NCI-H1694 (cell line): ENCODE data around the gene SEC23IP.
"Not testable (repeated sequence)": the region's sequence is repeated elsewhere in the genome, so short reads cannot be mapped to it uniquely, and the experiment has no call there.

Source experiments
- DNase-seq: peaks from one replicate; lab custom pipeline; 2025; lab: John Stamatoyannopoulos, UW

Gene SEC23IP

DNA sequence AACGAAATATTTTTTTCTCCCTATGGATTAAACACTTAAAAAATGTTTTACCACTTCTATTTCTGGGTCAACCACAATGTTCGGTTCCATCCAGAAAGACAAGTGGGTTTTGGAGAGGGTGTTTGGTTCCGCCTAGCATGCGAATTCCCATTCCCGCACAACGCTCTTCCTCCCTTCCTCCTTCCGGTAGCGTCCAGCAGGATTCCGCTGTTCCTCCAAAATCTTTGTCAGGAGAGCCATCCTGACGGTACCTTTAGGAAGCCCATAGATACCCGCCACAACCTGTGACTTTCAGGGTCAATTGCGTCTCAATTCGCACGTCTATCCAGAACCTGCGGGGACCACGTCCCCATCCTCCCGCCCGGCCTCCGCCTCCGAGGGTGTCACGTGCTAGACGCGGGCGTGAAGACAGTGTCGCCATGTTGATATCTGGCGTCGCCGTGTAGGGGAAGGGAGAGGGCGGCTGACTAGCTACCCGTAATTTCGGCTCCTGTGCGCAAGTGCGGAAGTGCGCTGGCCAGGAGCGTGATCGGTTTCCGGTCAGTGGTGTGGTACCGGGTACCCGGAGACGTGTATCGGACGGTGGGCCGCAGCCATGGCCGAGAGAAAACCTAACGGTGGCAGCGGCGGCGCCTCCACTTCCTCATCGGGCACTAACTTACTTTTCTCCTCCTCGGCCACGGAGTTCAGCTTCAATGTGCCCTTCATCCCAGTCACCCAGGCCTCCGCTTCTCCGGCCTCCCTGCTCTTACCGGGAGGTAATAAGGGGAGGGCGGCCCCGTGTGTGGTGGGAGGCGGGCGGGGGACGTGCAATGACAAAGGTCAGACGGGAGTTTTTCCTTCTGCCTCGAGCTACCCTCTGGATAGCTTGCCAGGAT is at the start of gene SEC23IP:
TSS of gene SEC23IP (plus strand) at position 543 of the 878 bp plus-strand sequence. CDS start at position 596, 53 bp downstream.
- peak; percentile 42 for DNase-seq

DNA sequence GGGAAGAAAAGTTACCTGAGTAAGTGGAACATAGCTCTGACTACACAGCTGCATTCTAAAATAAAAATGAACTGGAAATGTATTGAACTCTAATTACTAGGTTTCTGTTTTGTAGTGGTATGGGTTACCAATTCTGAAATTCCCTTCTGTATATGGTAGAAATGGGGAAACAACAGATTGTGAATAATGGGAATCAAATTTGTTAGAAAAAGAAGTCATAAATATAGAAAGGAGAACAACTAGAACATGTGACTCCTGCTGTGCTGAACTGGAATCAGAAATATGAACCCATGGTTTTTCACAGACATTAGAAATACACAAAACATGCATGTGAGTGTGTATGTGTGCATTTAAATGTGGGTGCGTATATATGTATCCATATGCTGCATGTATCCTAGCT is 46.9 kb upstream of the SEC23IP start:
- DNase-seq, result no peak

DNA sequence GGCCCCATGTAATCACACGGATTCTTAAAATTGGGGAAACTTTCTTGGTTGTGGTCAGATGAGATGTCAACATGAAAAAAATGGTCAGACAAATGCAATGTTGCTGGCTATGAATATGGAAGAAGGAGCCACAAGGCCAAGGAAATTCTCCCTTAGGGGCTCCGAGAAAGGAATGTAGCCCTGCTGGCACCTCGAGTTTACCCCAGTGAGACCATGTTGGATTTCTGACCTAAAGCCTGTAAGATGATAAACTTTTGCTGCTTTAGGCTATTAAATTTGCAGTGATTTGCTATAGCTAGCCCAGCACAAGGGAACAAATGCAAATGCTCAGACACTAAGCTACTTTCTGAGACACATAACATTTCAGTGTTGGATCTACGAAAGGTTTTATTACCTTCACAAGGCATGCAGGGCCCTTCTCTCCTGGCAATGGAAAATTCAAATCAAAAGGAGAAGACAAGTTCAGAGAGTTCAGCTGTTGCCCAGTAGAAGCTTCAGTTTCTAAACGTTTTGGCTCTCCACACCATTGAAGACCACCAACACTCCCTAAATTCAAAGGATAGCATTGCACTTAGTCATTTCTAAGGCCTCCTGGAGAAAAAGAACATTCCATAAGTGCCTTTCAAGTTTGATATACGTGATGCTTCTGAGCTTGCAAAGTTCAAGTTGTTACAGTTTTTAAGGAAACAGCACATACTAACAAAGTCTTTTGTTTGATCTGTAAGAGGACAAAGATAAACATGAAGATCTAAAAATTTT is 43.3 kb upstream of the SEC23IP start:
- no peak for DNase-seq

GRCh38 chr10:119849944-119850343 is 42.6 kb upstream of the SEC23IP start:
- DNase-seq, result no peak

- no peak for DNase-seq
Measured at GRCh38 chr10:119852277-119852676, 40.3 kb upstream of the SEC23IP start.

DNA sequence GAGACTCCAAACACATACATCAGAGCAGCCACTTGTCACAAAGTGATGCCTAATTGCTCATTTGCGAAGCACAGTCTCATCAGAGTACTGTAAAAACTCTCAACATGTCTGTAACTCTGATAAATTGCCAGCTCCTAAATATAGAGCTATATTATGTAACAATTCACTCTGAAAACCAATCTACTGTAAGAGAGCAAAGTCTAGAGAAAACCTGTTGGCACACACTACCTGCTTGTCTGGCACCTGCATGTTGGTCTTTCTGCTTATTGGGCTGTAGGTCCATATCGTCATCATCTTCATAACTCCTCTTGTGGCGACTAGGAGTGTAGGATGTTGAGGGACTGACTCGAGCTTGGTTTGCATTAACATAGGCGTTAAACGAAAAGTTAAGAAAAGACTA is 39.7 kb upstream of the SEC23IP start:
- DNase-seq, result no peak

GRCh38 chr10:119853574-119853973 is 39.0 kb upstream of the SEC23IP start:
- no peak for DNase-seq

- no peak for DNase-seq
Measured at GRCh38 chr10:119858063-119858462, 34.5 kb upstream of the SEC23IP start.

DNA sequence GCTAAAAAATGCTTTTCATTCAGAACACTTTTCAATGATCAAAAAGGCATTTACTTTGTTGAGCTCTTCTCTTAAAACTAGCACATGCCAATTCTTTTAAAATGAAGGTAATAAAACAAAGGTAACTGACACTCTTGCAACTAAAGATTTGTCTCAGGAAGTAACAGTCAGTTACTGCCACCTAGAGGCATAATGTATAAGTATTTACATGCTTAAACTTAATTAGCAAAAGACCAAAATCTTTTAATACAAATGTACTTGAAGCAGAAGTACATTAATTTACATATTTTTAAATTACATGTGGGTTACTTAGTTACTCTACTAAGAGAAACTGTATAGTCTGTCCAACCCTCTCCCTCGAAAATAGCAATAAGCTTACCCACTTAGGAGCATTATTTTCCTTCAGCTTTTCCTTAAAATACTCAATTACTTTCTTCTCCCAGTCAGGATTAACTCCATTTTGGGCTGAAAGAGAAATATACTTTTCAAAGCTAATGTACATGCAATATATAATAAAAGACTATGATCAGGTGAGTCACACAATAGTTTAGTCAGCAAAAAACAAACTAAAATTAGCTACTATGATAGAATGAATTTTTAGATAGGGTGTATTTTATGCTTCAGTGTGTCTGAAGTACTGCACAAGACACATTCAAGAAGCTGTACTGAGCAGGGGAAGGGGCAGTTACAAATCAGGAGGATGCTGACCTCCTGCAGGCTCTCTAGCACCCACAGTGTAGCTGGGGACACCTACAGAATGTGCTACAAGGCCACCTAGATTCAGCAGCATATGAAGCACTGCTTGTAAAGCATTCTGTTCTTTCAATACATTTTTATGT is 32.9 kb upstream of the SEC23IP start:
- DNase-seq, result no peak

- no peak for DNase-seq
Measured at GRCh38 chr10:119860866-119861607, 31.5 kb upstream of the SEC23IP start.

GRCh38 chr10:119862524-119862923 is 30.0 kb upstream of the SEC23IP start:
- DNase-seq, result no peak

- no peak for DNase-seq
Measured at GRCh38 chr10:119863951-119864565, 28.5 kb upstream of the SEC23IP start.

DNA sequence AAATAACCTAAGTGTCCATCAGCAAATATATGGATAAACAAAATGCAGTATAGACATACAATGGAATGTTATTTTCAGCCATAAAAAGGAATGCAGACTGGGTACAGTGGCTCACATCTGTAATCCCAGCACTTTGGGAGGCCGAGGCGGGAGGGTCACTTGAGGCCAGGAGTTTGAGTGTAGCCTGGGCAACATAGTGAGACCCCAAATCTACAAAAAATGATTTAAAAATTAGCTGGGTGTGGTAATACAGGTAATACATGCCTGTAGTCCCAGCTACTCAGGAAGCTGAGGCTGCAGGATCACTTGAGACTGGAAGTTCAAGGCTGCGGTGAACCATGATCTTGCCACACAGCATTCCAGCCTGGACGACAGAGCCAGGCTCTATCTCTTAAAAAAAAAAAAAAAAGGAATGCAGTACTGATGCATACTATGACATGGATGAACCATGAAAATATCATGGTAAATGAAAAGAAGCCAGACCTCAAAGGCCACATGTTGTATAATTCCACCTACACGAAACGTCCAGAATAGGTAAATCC is 26.8 kb upstream of the SEC23IP start:
- no peak for DNase-seq

- no peak for DNase-seq
Measured at GRCh38 chr10:119867317-119867716, 25.2 kb upstream of the SEC23IP start.

GRCh38 chr10:119869398-119869797 is 23.1 kb upstream of the SEC23IP start:
- DNase-seq, result not testable (repeated sequence)

- DNase-seq, result no peak
Measured at GRCh38 chr10:119871881-119872609, 20.5 kb upstream of the SEC23IP start.

- DNase-seq, result no peak
Measured at GRCh38 chr10:119872610-119872859, 20.0 kb upstream of the SEC23IP start, which contains the start of gene MCMBP. MCMBP (minus strand) TSS chr10:119872843; CDS start chr10:119872584, 259 bp downstream.

- DNase-seq, result peak; percentile 7
Measured at GRCh38 chr10:119872860-119873681, 19.5 kb upstream of the SEC23IP start.

- no peak for DNase-seq
Measured at GRCh38 chr10:119878524-119878923, 14.0 kb upstream of the SEC23IP start.
